ENCODE data around the gene MINDY3. TPM values are rescaled to one million over a fixed set of nuclear protein-coding genes. Genes with fewer than 3 reads are reported as not detected.

Gene MINDY3
- total and polyA plus RNA-seq, 7 experiments from 2014 or later, result 3.6 to 43.8 (median 29.1) TPM

- no peaks in the 10 kb centered on the region for H3K27me3 ChIP-seq (ENCODE audit: control insufficient read depth in 2 of 2, insufficient read depth in 2 of 2, low read length in 2 of 2)
- Mint-ChIP-seq H3K27me3 (peaks cover 3 to 25% (median 13%) of the 10 kb centered on the region in 5 donors), H3K36me3 (no peaks in the 10 kb centered on the region), H3K4me1 (no peaks in the 10 kb centered on the region), H3K4me3 (no peak overlapping the region), H3K27ac (peak overlapping the region in 1 of 9 donors; percentile 39), H3K9me3 (no peaks in the 10 kb centered on the region)
- ATAC-seq (no peak), DNase-seq (no peak)
- H3K27ac ChIP-seq (ENCODE audit: low read depth, low read length), result no peak overlapping the region
- POLR2A ChIA-PET, result no interaction called here
- CTCF ChIA-PET, result no interaction called here
- no peaks in the 10 kb centered on the region for H3K4me1 ChIP-seq (ENCODE audit: control insufficient read depth in 2 of 2, insufficient read depth in 2 of 2, low read length in 2 of 2)
- no peak overlapping the region for H3K4me3 ChIP-seq (ENCODE audit: low read length)
- no peaks in the 10 kb centered on the region for H3K36me3 ChIP-seq (ENCODE audit: control insufficient read depth in 2 of 3, insufficient read depth in 3 of 3, low read length in 3 of 3)
- intact Hi-C loops (cut with micrococcal nuclease), result loop anchor here in 1 of 2 donors (5.0 kb wide), 1 partner anchor 311 kb away; no protein-coding TSS in a partner anchor
- H3K9me3 ChIP-seq (ENCODE audit: control insufficient read depth in 2 of 3, low read length in 3 of 3), result no peaks in the 10 kb centered on the region
Measured at GRCh38 chr10:15742836-15743235, 117.5 kb downstream of the MINDY3 start.

DNA sequence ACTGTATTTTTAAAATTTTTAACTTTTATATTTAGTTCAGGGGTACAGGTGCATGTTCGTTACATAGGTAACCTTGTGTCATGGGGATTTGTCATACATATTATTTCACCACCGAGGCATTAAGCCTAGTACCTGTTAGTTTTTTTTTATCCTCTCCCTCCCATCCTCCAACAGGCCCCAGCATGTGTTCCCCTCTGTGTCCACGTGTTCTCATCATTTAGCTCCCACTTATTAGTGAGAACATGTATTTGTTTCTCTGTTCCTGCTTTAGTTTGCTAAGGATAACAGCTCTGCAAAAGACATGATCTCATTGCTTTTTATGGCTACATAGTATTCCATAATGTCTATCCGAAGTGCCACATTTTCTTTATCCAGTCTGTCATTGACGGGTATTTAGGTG, 118.2 kb downstream of the MINDY3 start:
- H3K4me1 Mint-ChIP-seq, result no peaks in the 10 kb centered on the region
- H3K27me3 Mint-ChIP-seq, result peaks cover 3 to 24% (median 14%) of the 10 kb centered on the region in 5 donors
- CTCF ChIA-PET, result no interaction called here
- H3K36me3 Mint-ChIP-seq, result no peaks in the 10 kb centered on the region
- no peak overlapping the region for H3K4me3 ChIP-seq (ENCODE audit: low read length)
- no peak overlapping the region for H3K27ac Mint-ChIP-seq
- no peak for ATAC-seq
- H3K9me3 ChIP-seq (ENCODE audit: control insufficient read depth in 2 of 3, low read length in 3 of 3), result no peaks in the 10 kb centered on the region
- DNase-seq, result no peak
- H3K4me3 Mint-ChIP-seq, result no peak overlapping the region
- intact Hi-C loops (cut with micrococcal nuclease), result loop anchor here in 1 of 2 donors (5.0 kb wide), 1 partner anchor 310 kb away; no protein-coding TSS in a partner anchor
- H3K36me3 ChIP-seq (ENCODE audit: control insufficient read depth in 2 of 3, insufficient read depth in 3 of 3, low read length in 3 of 3), result no peaks in the 10 kb centered on the region
- H3K9me3 Mint-ChIP-seq, result no peaks in the 10 kb centered on the region
- POLR2A ChIA-PET, result no interaction called here
- no peak overlapping the region for H3K27ac ChIP-seq (ENCODE audit: low read depth, low read length)
- H3K27me3 ChIP-seq (ENCODE audit: control insufficient read depth in 2 of 2, insufficient read depth in 2 of 2, low read length in 2 of 2), result no peaks in the 10 kb centered on the region
- no peaks in the 10 kb centered on the region for H3K4me1 ChIP-seq (ENCODE audit: control insufficient read depth in 2 of 2, insufficient read depth in 2 of 2, low read length in 2 of 2)

GRCh38 chr10:15741581-15741980, 118.7 kb downstream of the MINDY3 start:
- no peaks in the 10 kb centered on the region for H3K9me3 ChIP-seq (ENCODE audit: control insufficient read depth in 2 of 3, low read length in 3 of 3)
- DNase-seq, result no peak
- Mint-ChIP-seq H3K27me3 (peaks cover 2 to 19% (median 10%) of the 10 kb centered on the region in 5 donors), H3K27ac (no peak overlapping the region), H3K4me1 (no peaks in the 10 kb centered on the region), H3K4me3 (no peak overlapping the region), H3K36me3 (no peaks in the 10 kb centered on the region), H3K9me3 (no peaks in the 10 kb centered on the region)
- H3K27ac ChIP-seq (ENCODE audit: low read depth, low read length), result no peak overlapping the region
- H3K36me3 ChIP-seq (ENCODE audit: control insufficient read depth in 2 of 3, insufficient read depth in 3 of 3, low read length in 3 of 3), result no peaks in the 10 kb centered on the region
- no peak overlapping the region for H3K4me3 ChIP-seq (ENCODE audit: low read length)
- ChIA-PET POLR2A (no interaction called here), CTCF (interaction anchor here (0.7 kb wide), 1 partner anchor 117 kb away, joined by 3 read pairs; no protein-coding TSS in a partner anchor)
- intact Hi-C loops (cut with micrococcal nuclease), result loop anchor here in 1 of 2 donors (5.0 kb wide), 1 partner anchor 309 kb away; no protein-coding TSS in a partner anchor
- no peaks in the 10 kb centered on the region for H3K4me1 ChIP-seq (ENCODE audit: control insufficient read depth in 2 of 2, insufficient read depth in 2 of 2, low read length in 2 of 2)
- H3K27me3 ChIP-seq (ENCODE audit: control insufficient read depth in 2 of 2, insufficient read depth in 2 of 2, low read length in 2 of 2), result no peaks in the 10 kb centered on the region
- ATAC-seq, result no peak

- POLR2A ChIA-PET, result interaction anchor here (0.7 kb wide), 1 partner anchor 562 kb away, joined by 5 read pairs; no protein-coding TSS in a partner anchor
Measured at GRCh38 chr10:15740261-15740660, 120.0 kb downstream of the MINDY3 start.

GRCh38 chr10:15739254-15739970, 120.9 kb downstream of the MINDY3 start:
- Histone ChIP-seq H3K27ac (ENCODE audit: low read depth, low read length) (no peak overlapping the region), H3K4me1 (ENCODE audit: control insufficient read depth in 2 of 2, insufficient read depth in 2 of 2, low read length in 2 of 2) (no peaks in the 10 kb centered on the region), H3K4me3 (ENCODE audit: low read length) (no peak overlapping the region), H3K27me3 (ENCODE audit: control insufficient read depth in 2 of 2, insufficient read depth in 2 of 2, low read length in 2 of 2) (no peaks in the 10 kb centered on the region), H3K9me3 (ENCODE audit: control insufficient read depth in 2 of 3, low read length in 3 of 3) (no peaks in the 10 kb centered on the region), H3K36me3 (ENCODE audit: control insufficient read depth in 2 of 3, insufficient read depth in 3 of 3, low read length in 3 of 3) (no peaks in the 10 kb centered on the region)
- intact Hi-C loops (cut with micrococcal nuclease), result no loop called here
- Mint-ChIP-seq H3K36me3 (no peaks in the 10 kb centered on the region), H3K27me3 (peaks cover 0 to 26% (median 19%) of the 10 kb centered on the region in 5 donors), H3K9me3 (peaks cover 0 to 4% (median 0%) of the 10 kb centered on the region in 11 donors), H3K4me3 (no peak overlapping the region), H3K4me1 (no peaks in the 10 kb centered on the region), H3K27ac (no peak overlapping the region)
- ChIA-PET CTCF (interaction anchor here (0.7 kb wide), 1 partner anchor 113 kb away, joined by 3 read pairs; no protein-coding TSS in a partner anchor), POLR2A (interaction anchor here (0.7 kb wide), 1 partner anchor 562 kb away, joined by 5 read pairs; no protein-coding TSS in a partner anchor)
- DNase-seq, result no peak
- no peak for ATAC-seq

More at GRCh38 chr10:15740261-15740660, 120.0 kb downstream of the MINDY3 start:
- H3K27ac ChIP-seq (ENCODE audit: low read depth, low read length), result no peak overlapping the region
- no peak overlapping the region for H3K4me3 Mint-ChIP-seq
- H3K4me3 ChIP-seq (ENCODE audit: low read length), result no peak overlapping the region
- CTCF ChIA-PET, result no interaction called here
- peaks cover 0 to 26% (median 18%) of the 10 kb centered on the region in 5 donors for H3K27me3 Mint-ChIP-seq
- H3K4me1 ChIP-seq (ENCODE audit: control insufficient read depth in 2 of 2, insufficient read depth in 2 of 2, low read length in 2 of 2), result no peaks in the 10 kb centered on the region
- no peak for DNase-seq
- no peaks in the 10 kb centered on the region for H3K36me3 ChIP-seq (ENCODE audit: control insufficient read depth in 2 of 3, insufficient read depth in 3 of 3, low read length in 3 of 3)
- intact Hi-C loops (cut with micrococcal nuclease), result loop anchor here in 1 of 2 donors (5.0 kb wide), 1 partner anchor 308 kb away; no protein-coding TSS in a partner anchor
- H3K27ac Mint-ChIP-seq, result no peak overlapping the region
- peaks cover 0 to 4% (median 0%) of the 10 kb centered on the region in 11 donors for H3K9me3 Mint-ChIP-seq
- no peak for ATAC-seq
- H3K9me3 ChIP-seq (ENCODE audit: control insufficient read depth in 2 of 3, low read length in 3 of 3), result no peaks in the 10 kb centered on the region
- H3K4me1 Mint-ChIP-seq, result no peaks in the 10 kb centered on the region
- no peaks in the 10 kb centered on the region for H3K27me3 ChIP-seq (ENCODE audit: control insufficient read depth in 2 of 2, insufficient read depth in 2 of 2, low read length in 2 of 2)
- no peaks in the 10 kb centered on the region for H3K36me3 Mint-ChIP-seq

DNA sequence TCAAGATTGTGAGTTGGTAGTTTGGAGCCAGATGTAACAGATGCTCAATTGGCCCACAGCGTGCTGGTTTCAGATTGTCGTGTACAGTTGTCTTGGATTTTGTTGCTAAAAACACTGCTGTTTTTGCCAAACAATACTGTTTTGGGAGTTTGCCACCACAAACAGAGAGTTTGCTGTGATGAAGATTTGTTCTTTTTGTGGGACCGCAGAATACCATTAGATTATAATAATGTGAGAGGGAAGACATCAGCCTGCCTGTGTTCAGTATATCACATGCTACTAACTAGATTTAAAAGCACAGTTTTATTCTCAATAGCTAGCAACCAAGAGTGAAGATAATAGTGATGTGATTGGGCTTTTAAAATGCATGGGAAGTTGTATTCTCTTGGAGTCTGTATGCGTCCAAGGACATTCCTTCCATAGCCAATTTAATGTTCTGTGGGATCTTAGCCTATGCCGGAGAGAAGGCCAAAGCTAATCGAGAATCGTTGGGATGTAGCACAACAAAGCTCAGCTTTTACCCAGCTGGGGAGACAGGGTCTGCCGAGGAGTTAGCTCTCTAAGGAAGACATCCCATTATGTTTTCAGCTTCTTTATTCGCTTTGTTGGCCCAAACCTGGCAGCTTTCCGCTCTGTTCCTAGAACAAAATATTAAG, 121.9 kb downstream of the MINDY3 start:
- DNase-seq (no peak), ATAC-seq (no peak)
- intact Hi-C loops (cut with micrococcal nuclease), result no loop called here
- Mint-ChIP-seq H3K4me3 (no peak overlapping the region), H3K4me1 (no peaks in the 10 kb centered on the region), H3K27me3 (peaks cover 0 to 24% (median 20%) of the 10 kb centered on the region in 5 donors), H3K27ac (no peak overlapping the region), H3K9me3 (peaks cover 0 to 6% (median 2%) of the 10 kb centered on the region in 11 donors), H3K36me3 (no peaks in the 10 kb centered on the region)
- POLR2A ChIA-PET, result no interaction called here
- CTCF ChIA-PET, result no interaction called here
- H3K4me1 ChIP-seq (ENCODE audit: control insufficient read depth in 2 of 2, insufficient read depth in 2 of 2, low read length in 2 of 2), result no peaks in the 10 kb centered on the region
- H3K27ac ChIP-seq (ENCODE audit: low read depth, low read length), result no peak overlapping the region
- no peak overlapping the region for H3K4me3 ChIP-seq (ENCODE audit: low read length)
- H3K9me3 ChIP-seq (ENCODE audit: control insufficient read depth in 2 of 3, low read length in 3 of 3), result no peaks in the 10 kb centered on the region
- H3K36me3 ChIP-seq (ENCODE audit: control insufficient read depth in 2 of 3, insufficient read depth in 3 of 3, low read length in 3 of 3), result no peaks in the 10 kb centered on the region
- H3K27me3 ChIP-seq (ENCODE audit: control insufficient read depth in 2 of 2, insufficient read depth in 2 of 2, low read length in 2 of 2), result no peaks in the 10 kb centered on the region
